ENCODE results near the gene BDH1.

The BDH1 gene

GRCh38 chr3:197491923-197492664 is 63.7 kb downstream of the BDH1 start:
- H3K4ac ChIP-seq (ENCODE audit: low read depth in 1 of 2, low read length in 2 of 2) = no peak overlapping the region
- 96% methylated on average over 12 of the region's 12 CpGs for WGBS

GRCh38 chr3:197491478-197491877 is 64.3 kb downstream of the BDH1 start:
- Histone ChIP-seq H3K4me3 (ENCODE audit: insufficient read depth in 1 of 2, low read depth in 1 of 2, low read length in 2 of 2) (no peak overlapping the region), H2BK12ac (ENCODE audit: low read length in 2 of 2) (no peak overlapping the region), H2BK120ac (ENCODE audit: low read depth, low read length) (no peak overlapping the region), H2AFZ (ENCODE audit: low read depth, low read length) (no peak overlapping the region), H3K9me3 (ENCODE audit: control insufficient read depth, low read length) (no peaks in the 10 kb centered on the region), H2BK15ac (ENCODE audit: low read depth, poor library complexity, severe bottlenecking) (no peak overlapping the region), H3K36me3 (ENCODE audit: control insufficient read depth in 1 of 2, insufficient read depth in 2 of 2, low read depth in 1 of 2, low read length in 2 of 2) (no peaks in the 10 kb centered on the region), H3K27me3 (ENCODE audit: control insufficient read depth in 1 of 2, insufficient read depth in 1 of 2, low read length in 2 of 2) (peaks cover 0 to 39% of the 10 kb centered on the region in 2 experiments), H3K14ac (ENCODE audit: low read length in 2 of 2) (no peak overlapping the region), H3K23ac (ENCODE audit: low read length in 2 of 2) (no peak overlapping the region), H2AK5ac (ENCODE audit: low read length, severe bottlenecking) (peak overlapping the region; percentile 2), H3K4me1 (ENCODE audit: control insufficient read depth, insufficient read depth, low read depth, low read length) (peaks cover 36% of the 10 kb centered on the region), H3K9ac (ENCODE audit: low read length) (no peak overlapping the region), H4K8ac (ENCODE audit: low read length) (no peak overlapping the region), H3K18ac (ENCODE audit: low read depth in 1 of 2, low read length in 2 of 2) (no peak overlapping the region), H3K79me1 (replicated peaks; ENCODE audit: low read length, poor library complexity, severe bottlenecking) (no peaks in the 10 kb centered on the region), H3K4me2 (ENCODE audit: low read length, poor library complexity, severe bottlenecking) (no peak overlapping the region), H3K4ac (ENCODE audit: low read depth in 1 of 2, low read length in 2 of 2) (no peak overlapping the region), H2BK5ac (ENCODE audit: low read depth, low read length, poor library complexity, severe bottlenecking) (no peak overlapping the region), H4K91ac (ENCODE audit: low read length) (no peak overlapping the region), H3K27ac (ENCODE audit: low read length, poor library complexity, severe bottlenecking) (no peak overlapping the region)
- 98% methylated on average over 6 of the region's 7 CpGs for WGBS
- no peak for DNase-seq

More at GRCh38 chr3:197491923-197492664, 63.7 kb downstream of the BDH1 start:
- no peaks in the 10 kb centered on the region for H3K79me1 ChIP-seq (replicated peaks; ENCODE audit: low read length, poor library complexity, severe bottlenecking)
- no peak overlapping the region for H3K9ac ChIP-seq (ENCODE audit: low read length)
- H3K23ac ChIP-seq (ENCODE audit: low read length in 2 of 2) = no peak overlapping the region
- no peak overlapping the region for H3K14ac ChIP-seq (ENCODE audit: low read length in 2 of 2)
- H2AFZ ChIP-seq (ENCODE audit: low read depth, low read length) = no peak overlapping the region
- no peaks in the 10 kb centered on the region for H3K9me3 ChIP-seq (ENCODE audit: control insufficient read depth, low read length)
- peaks cover 0 to 39% of the 10 kb centered on the region in 2 experiments for H3K27me3 ChIP-seq (ENCODE audit: control insufficient read depth in 1 of 2, insufficient read depth in 1 of 2, low read length in 2 of 2)
- H3K27ac ChIP-seq (ENCODE audit: low read length, poor library complexity, severe bottlenecking) = no peak overlapping the region
- H2BK120ac ChIP-seq (ENCODE audit: low read depth, low read length) = no peak overlapping the region
- H3K4me2 ChIP-seq (ENCODE audit: low read length, poor library complexity, severe bottlenecking) = no peak overlapping the region
- no peak overlapping the region for H2BK12ac ChIP-seq (ENCODE audit: low read length in 2 of 2)
- H4K91ac ChIP-seq (ENCODE audit: low read length) = no peak overlapping the region
- H2BK15ac ChIP-seq (ENCODE audit: low read depth, poor library complexity, severe bottlenecking) = no peak overlapping the region
- peak overlapping the region; percentile 33 for H2AK5ac ChIP-seq (ENCODE audit: low read length, severe bottlenecking)
- H4K8ac ChIP-seq (ENCODE audit: low read length) = no peak overlapping the region
- no peaks in the 10 kb centered on the region for H3K36me3 ChIP-seq (ENCODE audit: control insufficient read depth in 1 of 2, insufficient read depth in 2 of 2, low read depth in 1 of 2, low read length in 2 of 2)
- H2BK5ac ChIP-seq (ENCODE audit: low read depth, low read length, poor library complexity, severe bottlenecking) = no peak overlapping the region
- no peak overlapping the region for H3K18ac ChIP-seq (ENCODE audit: low read depth in 1 of 2, low read length in 2 of 2)
- peaks cover 40% of the 10 kb centered on the region for H3K4me1 ChIP-seq (ENCODE audit: control insufficient read depth, insufficient read depth, low read depth, low read length)
- DNase-seq = no peak
- H3K4me3 ChIP-seq (ENCODE audit: insufficient read depth in 1 of 2, low read depth in 1 of 2, low read length in 2 of 2) = no peak overlapping the region

GRCh38 chr3:197490098-197491058 is 65.4 kb downstream of the BDH1 start:
- Histone ChIP-seq H2BK120ac (ENCODE audit: low read depth, low read length) (peak overlapping the region; percentile 23), H2BK12ac (ENCODE audit: low read length in 2 of 2) (peak overlapping the region in 1 of 2 experiments; percentile 79), H3K9ac (ENCODE audit: low read length) (no peak overlapping the region), H2BK15ac (ENCODE audit: low read depth, poor library complexity, severe bottlenecking) (peak overlapping the region; percentile 37), H3K18ac (ENCODE audit: low read depth in 1 of 2, low read length in 2 of 2) (peak overlapping the region; percentile 38 to 47), H2AFZ (ENCODE audit: low read depth, low read length) (peak overlapping the region; percentile 56), H3K27ac (ENCODE audit: low read length, poor library complexity, severe bottlenecking) (peak overlapping the region; percentile 92), H3K4me2 (ENCODE audit: low read length, poor library complexity, severe bottlenecking) (no peak overlapping the region), H4K8ac (ENCODE audit: low read length) (peak overlapping the region; percentile 33), H3K79me1 (replicated peaks; ENCODE audit: low read length, poor library complexity, severe bottlenecking) (no peaks in the 10 kb centered on the region), H3K27me3 (ENCODE audit: control insufficient read depth in 1 of 2, insufficient read depth in 1 of 2, low read length in 2 of 2) (peaks cover 0 to 44% of the 10 kb centered on the region in 2 experiments), H3K4me3 (ENCODE audit: insufficient read depth in 1 of 2, low read depth in 1 of 2, low read length in 2 of 2) (no peak overlapping the region), H4K91ac (ENCODE audit: low read length) (peak overlapping the region; percentile 67), H2AK5ac (ENCODE audit: low read length, severe bottlenecking) (peak overlapping the region; percentile 20), H3K23ac (ENCODE audit: low read length in 2 of 2) (no peak overlapping the region), H3K14ac (ENCODE audit: low read length in 2 of 2) (no peak overlapping the region), H3K36me3 (ENCODE audit: control insufficient read depth in 1 of 2, insufficient read depth in 2 of 2, low read depth in 1 of 2, low read length in 2 of 2) (no peaks in the 10 kb centered on the region), H3K4me1 (ENCODE audit: control insufficient read depth, insufficient read depth, low read depth, low read length) (peaks cover 33% of the 10 kb centered on the region), H2BK5ac (ENCODE audit: low read depth, low read length, poor library complexity, severe bottlenecking) (peak overlapping the region; percentile 89), H3K4ac (ENCODE audit: low read depth in 1 of 2, low read length in 2 of 2) (peak overlapping the region; percentile 3 to 34), H3K9me3 (ENCODE audit: control insufficient read depth, low read length) (no peaks in the 10 kb centered on the region)
- 67% methylated on average over 13 of the region's 13 CpGs for WGBS
- DNase-seq = peak; percentile 36

GRCh38 chr3:197487911-197488391 is 67.8 kb downstream of the BDH1 start:
- no peaks in the 10 kb centered on the region for H3K9me3 ChIP-seq (ENCODE audit: control insufficient read depth, low read length)
- H4K91ac ChIP-seq (ENCODE audit: low read length) = no peak overlapping the region
- no peak overlapping the region for H3K14ac ChIP-seq (ENCODE audit: low read length in 2 of 2)
- H3K79me1 ChIP-seq (replicated peaks; ENCODE audit: low read length, poor library complexity, severe bottlenecking) = no peaks in the 10 kb centered on the region
- no peak overlapping the region for H2BK12ac ChIP-seq (ENCODE audit: low read length in 2 of 2)
- no peak overlapping the region for H2AFZ ChIP-seq (ENCODE audit: low read depth, low read length)
- no peak overlapping the region for H3K4ac ChIP-seq (ENCODE audit: low read depth in 1 of 2, low read length in 2 of 2)
- H3K4me1 ChIP-seq (ENCODE audit: control insufficient read depth, insufficient read depth, low read depth, low read length) = peaks cover 23% of the 10 kb centered on the region
- DNase-seq = peak; percentile 93
- peak overlapping the region; percentile 91 for H3K27ac ChIP-seq (ENCODE audit: low read length, poor library complexity, severe bottlenecking)
- no peak overlapping the region for H4K8ac ChIP-seq (ENCODE audit: low read length)
- H3K9ac ChIP-seq (ENCODE audit: low read length) = no peak overlapping the region
- H3K4me3 ChIP-seq (ENCODE audit: insufficient read depth in 1 of 2, low read depth in 1 of 2, low read length in 2 of 2) = no peak overlapping the region
- no peak overlapping the region for H2BK120ac ChIP-seq (ENCODE audit: low read depth, low read length)
- H2BK15ac ChIP-seq (ENCODE audit: low read depth, poor library complexity, severe bottlenecking) = no peak overlapping the region
- H3K23ac ChIP-seq (ENCODE audit: low read length in 2 of 2) = no peak overlapping the region
- H2BK5ac ChIP-seq (ENCODE audit: low read depth, low read length, poor library complexity, severe bottlenecking) = no peak overlapping the region
- WGBS = 6% methylated on average over 8 of the region's 8 CpGs
- no peak overlapping the region for H3K4me2 ChIP-seq (ENCODE audit: low read length, poor library complexity, severe bottlenecking)
- H3K36me3 ChIP-seq (ENCODE audit: control insufficient read depth in 1 of 2, insufficient read depth in 2 of 2, low read depth in 1 of 2, low read length in 2 of 2) = no peaks in the 10 kb centered on the region
- H3K18ac ChIP-seq (ENCODE audit: low read depth in 1 of 2, low read length in 2 of 2) = peak overlapping the region in 1 of 2 experiments; percentile 68
- H3K27me3 ChIP-seq (ENCODE audit: control insufficient read depth in 1 of 2, insufficient read depth in 1 of 2, low read length in 2 of 2) = peaks cover 0 to 42% of the 10 kb centered on the region in 2 experiments
- no peak overlapping the region for H2AK5ac ChIP-seq (ENCODE audit: low read length, severe bottlenecking)
